ENCODE results near the gene ITGA5.

Gene ITGA5

DNA sequence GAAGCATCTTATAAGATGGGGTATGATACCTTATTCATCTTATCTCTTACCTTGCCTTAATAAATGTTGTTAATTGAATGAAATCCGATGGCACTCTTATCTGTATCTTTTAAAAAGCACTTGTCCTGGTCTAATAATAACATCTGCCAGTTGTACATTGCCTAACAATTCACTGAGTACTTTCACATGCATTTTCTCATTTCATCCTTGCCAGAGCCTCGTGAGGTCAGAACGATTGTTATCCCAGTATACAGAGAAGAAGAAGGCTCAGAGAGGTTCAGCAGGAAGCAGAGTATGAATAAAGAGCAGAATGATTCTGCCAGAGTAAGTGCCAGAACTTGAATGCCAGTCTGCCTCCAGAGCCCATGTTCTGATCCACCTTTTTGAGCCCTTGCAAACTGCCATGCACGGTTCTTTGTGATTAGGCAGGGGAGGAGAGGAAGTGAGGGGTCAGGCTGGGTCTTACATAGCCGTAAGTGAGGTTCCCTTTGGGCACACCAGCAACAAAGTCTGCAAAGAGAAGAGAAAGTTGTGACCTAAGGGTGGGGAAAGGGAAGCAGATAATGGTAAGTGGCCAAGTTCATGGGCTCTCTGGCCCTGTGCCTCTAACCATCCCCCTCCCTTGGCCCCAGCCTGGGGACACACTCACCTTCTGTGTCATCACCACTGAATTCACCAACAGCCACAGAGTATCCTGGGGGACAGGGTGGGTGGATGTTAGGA lies 11.7 kb downstream of the ITGA5 start:
- ATAC-seq (ENCODE audit: insufficient read depth, low read depth), result no peak
- no peak overlapping the region for H3K27ac ChIP-seq (ENCODE audit: low read length)
- DNase-seq, result no peak

DNA sequence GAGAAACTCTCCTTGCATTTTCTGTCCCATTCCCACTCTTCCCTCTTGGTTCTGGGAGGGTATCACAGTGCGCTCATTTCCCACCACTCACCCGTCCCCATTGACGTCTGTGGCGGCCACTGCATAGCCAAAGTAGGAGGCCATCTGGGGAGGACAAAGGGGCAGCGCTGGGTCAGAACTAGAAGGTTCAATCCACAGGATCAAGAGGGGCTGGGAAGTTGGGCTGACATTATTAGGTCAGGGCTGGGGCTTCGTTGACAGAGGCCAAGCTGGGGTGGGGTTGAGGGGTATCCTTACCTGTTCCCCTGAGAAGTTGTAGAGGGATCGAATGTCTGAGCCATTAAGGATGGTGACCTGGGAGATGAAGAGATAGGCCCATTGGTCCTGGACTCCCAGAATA lies 13.5 kb downstream of the ITGA5 start:
- no peaks in the 10 kb centered on the region for H3K9me3 ChIP-seq (ENCODE audit: insufficient read depth, low read length, severe bottlenecking)
- H3K79me2 ChIP-seq (ENCODE audit: insufficient read depth, low read length), result no peaks in the 10 kb centered on the region
- TF ChIP-seq, protein P1, sequence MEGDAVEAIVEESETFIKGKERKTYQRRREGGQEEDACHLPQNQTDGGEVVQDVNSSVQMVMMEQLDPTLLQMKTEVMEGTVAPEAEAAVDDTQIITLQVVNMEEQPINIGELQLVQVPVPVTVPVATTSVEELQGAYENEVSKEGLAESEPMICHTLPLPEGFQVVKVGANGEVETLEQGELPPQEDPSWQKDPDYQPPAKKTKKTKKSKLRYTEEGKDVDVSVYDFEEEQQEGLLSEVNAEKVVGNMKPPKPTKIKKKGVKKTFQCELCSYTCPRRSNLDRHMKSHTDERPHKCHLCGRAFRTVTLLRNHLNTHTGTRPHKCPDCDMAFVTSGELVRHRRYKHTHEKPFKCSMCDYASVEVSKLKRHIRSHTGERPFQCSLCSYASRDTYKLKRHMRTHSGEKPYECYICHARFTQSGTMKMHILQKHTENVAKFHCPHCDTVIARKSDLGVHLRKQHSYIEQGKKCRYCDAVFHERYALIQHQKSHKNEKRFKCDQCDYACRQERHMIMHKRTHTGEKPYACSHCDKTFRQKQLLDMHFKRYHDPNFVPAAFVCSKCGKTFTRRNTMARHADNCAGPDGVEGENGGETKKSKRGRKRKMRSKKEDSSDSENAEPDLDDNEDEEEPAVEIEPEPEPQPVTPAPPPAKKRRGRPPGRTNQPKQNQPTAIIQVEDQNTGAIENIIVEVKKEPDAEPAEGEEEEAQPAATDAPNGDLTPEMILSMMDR (IDR thresholded peaks at IDR 0.05; ENCODE audit: borderline replicate concordance, extremely low read depth, low read length, poor library complexity, severe bottlenecking), result no peak
- TF ChIP-seq EZH2 (IDR thresholded peaks at IDR 0.05; ENCODE audit: borderline replicate concordance, low read depth, low read length, severe bottlenecking), result no peak

More for the DNA sequence above, 11.7 kb downstream of the ITGA5 start:
- no peak overlapping the region for H3K4me3 ChIP-seq (ENCODE audit: low read depth in 1 of 2, low read length in 2 of 2)
- H3K36me3 ChIP-seq (ENCODE audit: insufficient read depth, low read length), result peaks cover 84% of the 10 kb centered on the region
- no peak overlapping the region for H3K9ac ChIP-seq (ENCODE audit: low read depth, low read length)
- H3K9me3 ChIP-seq (ENCODE audit: insufficient read depth, low read length, severe bottlenecking), result no peaks in the 10 kb centered on the region
- H2AFZ ChIP-seq (ENCODE audit: low read depth, low read length), result no peak overlapping the region
- TF ChIP-seq EZH2 (IDR thresholded peaks at IDR 0.05; ENCODE audit: borderline replicate concordance, low read depth, low read length, severe bottlenecking), result no peak
- TF ChIP-seq, protein P1 (IDR thresholded peaks at IDR 0.05; ENCODE audit: borderline replicate concordance, extremely low read depth, low read length, poor library complexity, severe bottlenecking), result no peak
- H3K4me1 ChIP-seq (ENCODE audit: insufficient read depth, low read length), result peaks cover 7% of the 10 kb centered on the region
- no peaks in the 10 kb centered on the region for H3K27me3 ChIP-seq (ENCODE audit: insufficient read depth, low read length, poor library complexity)
- H4K20me1 ChIP-seq (ENCODE audit: insufficient read depth, low read length), result no peaks in the 10 kb centered on the region
- no peak overlapping the region for H3K4me2 ChIP-seq (ENCODE audit: insufficient read depth, low read length)
- peaks cover 15% of the 10 kb centered on the region for H3K79me2 ChIP-seq (ENCODE audit: insufficient read depth, low read length)

DNA sequence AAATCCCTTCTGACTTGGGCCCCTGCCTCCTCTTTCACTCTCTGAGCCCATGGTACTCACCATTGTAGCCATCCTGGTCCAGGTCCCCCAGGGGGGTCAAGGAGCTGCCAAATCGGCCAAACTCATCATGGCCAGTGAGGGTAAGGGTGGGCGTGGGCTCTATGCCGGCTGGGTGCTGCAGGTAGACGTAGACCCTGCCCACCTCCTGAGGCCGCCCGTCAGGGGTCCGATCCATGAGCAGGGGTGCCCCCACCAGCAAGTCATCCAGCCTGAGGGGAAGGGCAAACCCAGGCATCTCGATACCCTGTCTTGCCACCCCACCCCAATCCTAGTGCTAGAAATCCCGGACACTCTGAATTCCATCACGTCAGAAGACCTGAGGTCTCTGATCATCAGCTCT lies 14.0 kb downstream of the ITGA5 start:
- H2AFZ ChIP-seq (ENCODE audit: low read depth, low read length), result no peak overlapping the region
- TF ChIP-seq EZH2 (IDR thresholded peaks at IDR 0.05; ENCODE audit: borderline replicate concordance, low read depth, low read length, severe bottlenecking), result no peak
- TF ChIP-seq, protein P1 (IDR thresholded peaks at IDR 0.05; ENCODE audit: borderline replicate concordance, extremely low read depth, low read length, poor library complexity, severe bottlenecking), result no peak
- no peaks in the 10 kb centered on the region for H3K4me1 ChIP-seq (ENCODE audit: insufficient read depth, low read length)
- H3K27me3 ChIP-seq (ENCODE audit: insufficient read depth, low read length, poor library complexity), result no peaks in the 10 kb centered on the region
- no peaks in the 10 kb centered on the region for H4K20me1 ChIP-seq (ENCODE audit: insufficient read depth, low read length)
- H3K27ac ChIP-seq (ENCODE audit: low read length), result no peak overlapping the region
- peaks cover 89% of the 10 kb centered on the region for H3K36me3 ChIP-seq (ENCODE audit: insufficient read depth, low read length)
- H3K9me3 ChIP-seq (ENCODE audit: insufficient read depth, low read length, severe bottlenecking), result no peaks in the 10 kb centered on the region
- no peak overlapping the region for H3K4me2 ChIP-seq (ENCODE audit: insufficient read depth, low read length)
- H3K4me3 ChIP-seq (ENCODE audit: low read depth in 1 of 2, low read length in 2 of 2), result no peak overlapping the region
- ATAC-seq (ENCODE audit: insufficient read depth, low read depth) (no peak), DNase-seq (no peak)
- H3K79me2 ChIP-seq (ENCODE audit: insufficient read depth, low read length), result no peaks in the 10 kb centered on the region
- no peak overlapping the region for H3K9ac ChIP-seq (ENCODE audit: low read depth, low read length)

More for the DNA sequence above, 13.5 kb downstream of the ITGA5 start:
- no peak overlapping the region for H3K27ac ChIP-seq (ENCODE audit: low read length)
- no peak overlapping the region for H3K4me3 ChIP-seq (ENCODE audit: low read depth in 1 of 2, low read length in 2 of 2)
- no peak overlapping the region for H3K4me2 ChIP-seq (ENCODE audit: insufficient read depth, low read length)
- H3K4me1 ChIP-seq (ENCODE audit: insufficient read depth, low read length), result no peaks in the 10 kb centered on the region
- H2AFZ ChIP-seq (ENCODE audit: low read depth, low read length), result no peak overlapping the region
- no peak for ATAC-seq (ENCODE audit: insufficient read depth, low read depth)
- no peak overlapping the region for H3K9ac ChIP-seq (ENCODE audit: low read depth, low read length)
- H3K36me3 ChIP-seq (ENCODE audit: insufficient read depth, low read length), result peaks cover 84% of the 10 kb centered on the region
- H3K27me3 ChIP-seq (ENCODE audit: insufficient read depth, low read length, poor library complexity), result no peaks in the 10 kb centered on the region
- no peaks in the 10 kb centered on the region for H4K20me1 ChIP-seq (ENCODE audit: insufficient read depth, low read length)
- no peak for DNase-seq
